Raji (cell line): ENCODE data around the gene ARHGEF7.

Source experiments
- POLR2A ChIP-seq: IDR thresholded peaks from 2 replicates; pipeline ENCODE4 v1.6.1; 2011; ENCODE audit warnings: low read depth, low read length, control low read depth; ENCODE audit not compliant: insufficient read depth

The ARHGEF7 gene

DNA sequence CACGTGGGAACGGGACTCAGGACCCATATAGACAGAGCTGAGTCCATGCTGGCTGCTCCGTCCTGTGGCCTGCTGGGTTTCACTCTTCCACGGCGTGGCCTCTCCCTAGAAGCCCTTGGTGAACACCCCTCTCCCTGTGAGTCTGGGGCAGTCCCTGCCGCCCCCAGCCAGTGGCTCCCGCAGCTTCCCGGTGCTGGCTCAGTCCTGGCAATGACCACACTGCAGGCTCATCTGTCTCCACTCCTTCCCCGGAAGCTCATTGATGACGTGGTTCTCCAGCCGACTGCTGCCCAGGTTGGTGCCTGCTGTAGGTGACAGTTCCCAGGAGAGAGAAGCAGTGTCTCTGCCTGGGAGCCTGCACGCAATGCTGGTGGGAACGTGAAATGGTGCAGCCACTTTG lies 203.3 kb downstream of the ARHGEF7 start:
- no peak for TF ChIP-seq POLR2A

DNA sequence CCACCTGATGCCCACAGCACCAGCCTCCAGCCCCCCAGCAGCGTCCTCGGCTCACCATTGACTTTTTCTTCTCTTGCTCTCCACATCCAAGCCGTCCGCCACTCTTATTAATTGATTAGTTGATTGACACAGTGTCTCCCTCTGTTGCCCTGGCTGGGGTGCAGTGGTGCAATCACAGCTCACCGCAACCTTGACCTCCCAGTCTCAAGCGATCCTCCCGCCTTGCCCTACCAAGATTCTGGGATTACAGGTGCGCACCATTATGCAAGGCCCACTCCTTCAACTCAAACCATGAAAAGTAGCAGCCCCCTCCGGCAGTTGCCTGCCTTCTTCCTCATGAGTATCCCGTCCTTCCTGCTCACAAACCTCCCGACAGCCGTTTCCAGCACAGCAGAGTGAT lies 204.4 kb downstream of the ARHGEF7 start:
- no peak for TF ChIP-seq POLR2A

DNA sequence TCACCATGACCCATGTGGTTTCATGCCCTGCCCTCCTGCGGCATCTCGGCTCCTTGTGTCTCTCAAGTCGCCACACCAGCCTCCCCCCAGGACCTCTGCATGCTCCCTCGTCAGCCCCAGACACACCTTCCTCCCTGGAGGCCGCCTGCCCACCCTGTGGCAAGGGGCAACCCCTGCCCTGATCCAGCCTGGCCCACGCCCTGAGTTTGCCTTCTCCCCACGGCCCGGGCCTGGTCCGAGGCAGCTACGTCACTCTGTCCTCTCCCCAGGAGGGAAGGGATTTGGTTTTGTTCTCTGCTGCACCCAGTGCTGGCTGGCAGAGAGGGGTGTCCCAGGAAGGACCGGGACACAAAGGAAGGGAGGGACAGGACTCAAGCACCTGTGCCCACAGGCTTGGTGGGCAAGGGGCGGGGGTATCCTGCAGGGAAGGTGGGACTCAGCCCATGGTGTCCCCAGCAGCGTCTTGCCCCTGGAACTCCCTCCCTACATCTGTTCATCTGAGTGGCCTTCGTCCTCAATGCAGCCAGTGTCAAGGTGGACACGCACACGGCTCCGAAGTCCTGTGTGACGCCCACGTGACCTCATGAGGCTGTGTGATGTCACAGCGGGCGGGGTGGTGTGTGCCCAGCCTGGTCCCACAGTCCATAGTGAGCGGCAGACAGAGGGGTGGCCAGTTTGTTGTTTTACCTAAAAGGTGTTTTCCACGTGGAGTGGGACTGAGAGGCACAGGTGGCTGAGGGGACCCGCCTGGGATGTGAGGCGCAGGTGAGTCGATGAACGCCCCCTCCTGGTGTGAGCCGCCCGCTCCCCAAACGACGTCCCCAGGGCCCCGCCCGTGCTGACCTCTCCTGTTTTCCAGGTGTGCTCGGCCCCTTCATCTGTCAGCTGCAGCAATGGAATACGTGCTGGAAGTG lies 205.1 kb downstream of the ARHGEF7 start, which contains the start of gene TEX29:
TSS of gene TEX29 (plus strand) at position 645 of the 914 bp plus-strand sequence. CDS start at position 894, 249 bp downstream.
- no peak for TF ChIP-seq POLR2A

DNA sequence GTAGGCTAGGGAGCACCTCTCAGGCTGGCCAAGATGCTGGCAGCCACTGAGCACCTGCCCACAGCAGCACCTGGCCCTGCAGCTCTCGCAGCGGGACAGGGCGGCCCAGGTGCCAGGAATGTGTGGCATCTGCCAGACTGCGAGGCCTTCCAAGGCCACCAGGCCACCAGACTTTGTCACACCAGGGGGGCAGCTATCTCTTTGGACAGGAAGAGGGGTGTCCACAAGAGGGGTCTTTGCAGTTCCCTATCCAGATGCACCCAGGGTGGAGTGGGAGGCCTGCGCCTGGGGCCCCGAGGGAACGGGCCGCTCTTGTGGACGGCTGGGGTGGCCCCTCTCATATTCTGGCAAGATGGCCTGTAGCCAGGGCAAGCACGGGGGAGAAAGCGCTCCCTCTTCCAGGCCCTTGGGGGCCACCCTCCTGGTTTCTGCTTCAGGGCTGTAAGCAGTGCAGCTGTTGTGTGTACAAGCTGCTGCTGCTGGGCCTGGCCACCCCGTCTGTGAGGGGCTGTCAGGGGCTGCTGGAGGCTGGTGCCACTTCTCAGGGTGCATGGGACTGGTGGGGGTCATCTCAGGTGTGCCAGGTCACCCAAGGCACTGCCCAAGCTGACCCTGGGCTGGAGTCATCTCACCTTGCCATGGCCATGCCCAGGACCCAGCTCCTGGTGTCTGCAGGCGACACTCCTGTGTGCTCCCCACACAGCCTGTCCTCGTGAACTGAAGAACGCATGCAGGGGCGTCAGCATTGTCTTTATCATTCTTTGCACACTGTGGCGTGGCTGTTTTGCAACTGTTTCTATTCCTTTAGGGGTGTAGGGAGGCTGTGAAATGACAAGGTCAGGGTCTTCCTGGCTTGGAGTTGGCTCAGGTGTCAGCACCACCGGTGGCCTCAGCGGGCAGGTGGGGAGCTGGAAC lies 207.1 kb downstream of the ARHGEF7 start:
- no peak for TF ChIP-seq POLR2A

DNA sequence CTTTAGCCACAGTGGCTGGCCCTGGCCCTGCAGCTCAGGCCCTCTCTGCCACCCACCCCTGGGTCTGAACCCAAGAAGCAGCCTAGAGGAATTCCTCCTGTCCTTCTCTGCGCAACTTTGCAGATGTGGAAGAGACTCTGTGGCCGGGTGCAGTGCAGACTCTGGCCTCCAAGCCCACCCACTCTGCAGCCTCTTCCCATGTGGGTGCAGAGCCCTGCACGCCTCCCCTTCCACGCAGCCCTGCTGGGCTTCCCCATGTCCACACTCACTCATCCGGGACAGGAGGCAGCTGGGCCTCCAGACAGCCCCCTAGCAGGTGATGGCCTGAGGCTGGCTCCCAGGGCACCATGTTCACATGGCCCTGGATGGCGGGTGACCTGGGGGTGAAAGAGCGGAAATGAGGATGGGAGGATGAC lies 207.8 kb downstream of the ARHGEF7 start:
- TF ChIP-seq POLR2A = no peak

DNA sequence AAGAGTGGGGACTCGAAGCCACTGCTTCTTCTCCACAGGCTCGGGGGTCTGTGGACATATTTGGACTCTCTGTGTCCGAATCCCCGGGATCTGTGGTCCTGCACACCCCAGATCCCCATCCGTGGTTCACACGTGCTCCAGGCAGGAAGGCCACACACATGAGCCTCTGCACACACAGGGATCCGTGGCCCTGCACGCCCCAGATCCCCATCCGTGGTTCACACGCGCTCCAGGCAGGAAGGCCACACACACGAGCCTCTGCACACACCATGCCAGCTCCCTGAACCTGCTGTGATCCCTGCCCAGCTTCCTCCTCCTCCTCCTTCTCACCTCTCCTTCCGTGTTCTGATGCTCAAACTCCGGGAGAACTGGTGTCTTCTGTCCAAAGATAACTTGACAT lies 208.4 kb downstream of the ARHGEF7 start:
- TF ChIP-seq POLR2A = no peak

DNA sequence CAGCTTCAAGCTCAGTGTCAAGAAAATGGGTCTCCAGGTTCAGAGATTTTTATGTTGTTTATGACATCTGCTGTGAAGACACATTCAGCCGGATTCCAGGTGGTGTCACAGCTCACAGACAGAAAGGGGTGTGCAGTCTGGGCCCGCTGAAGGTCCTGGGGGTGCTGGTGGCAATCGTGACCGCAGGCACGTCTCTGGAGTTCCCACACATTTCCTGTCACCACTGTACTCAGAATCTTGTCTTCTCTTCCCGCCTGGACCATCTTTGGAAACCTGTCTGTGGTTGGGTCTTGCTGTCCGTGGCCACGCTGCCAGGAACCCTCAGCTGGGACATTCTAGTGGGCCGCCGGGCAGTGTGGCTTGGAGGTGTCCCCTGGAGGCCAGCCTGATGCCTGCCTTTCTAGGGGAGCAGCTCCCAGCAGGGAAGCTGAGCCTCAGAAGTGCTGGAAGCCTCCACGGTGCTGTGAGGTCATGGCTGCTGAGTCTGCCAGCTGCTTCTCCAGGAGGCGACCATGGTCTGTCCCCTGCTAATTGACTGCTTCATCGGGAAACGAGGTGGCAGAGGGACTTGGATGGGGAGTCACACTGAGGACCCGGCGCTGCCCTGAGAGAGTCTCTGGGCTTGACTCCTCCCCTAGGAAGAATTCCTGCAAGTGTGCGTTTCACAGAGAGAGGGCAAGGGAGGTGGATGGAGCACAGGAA lies 209.0 kb downstream of the ARHGEF7 start:
- TF ChIP-seq POLR2A = no peak

DNA sequence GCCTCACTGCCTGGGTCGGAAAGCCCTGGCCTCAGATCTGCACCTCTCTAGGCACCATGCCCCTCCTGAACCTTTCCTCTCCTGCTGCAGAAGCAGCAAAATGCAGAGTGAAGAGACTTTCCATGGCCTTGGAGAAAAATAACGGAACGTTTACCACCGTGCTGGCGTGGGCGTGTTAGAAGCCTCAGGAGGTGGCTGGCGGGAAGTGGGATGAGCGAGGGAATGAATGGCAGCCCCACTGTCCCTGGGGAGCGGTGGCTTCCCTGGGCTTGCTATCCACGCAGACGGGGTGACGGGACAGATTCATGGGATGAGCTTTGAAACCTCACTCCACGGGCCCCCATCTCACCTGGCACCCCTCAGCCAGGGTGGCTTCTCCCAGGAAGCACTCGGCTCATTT lies 209.6 kb downstream of the ARHGEF7 start:
- TF ChIP-seq POLR2A = no peak

DNA sequence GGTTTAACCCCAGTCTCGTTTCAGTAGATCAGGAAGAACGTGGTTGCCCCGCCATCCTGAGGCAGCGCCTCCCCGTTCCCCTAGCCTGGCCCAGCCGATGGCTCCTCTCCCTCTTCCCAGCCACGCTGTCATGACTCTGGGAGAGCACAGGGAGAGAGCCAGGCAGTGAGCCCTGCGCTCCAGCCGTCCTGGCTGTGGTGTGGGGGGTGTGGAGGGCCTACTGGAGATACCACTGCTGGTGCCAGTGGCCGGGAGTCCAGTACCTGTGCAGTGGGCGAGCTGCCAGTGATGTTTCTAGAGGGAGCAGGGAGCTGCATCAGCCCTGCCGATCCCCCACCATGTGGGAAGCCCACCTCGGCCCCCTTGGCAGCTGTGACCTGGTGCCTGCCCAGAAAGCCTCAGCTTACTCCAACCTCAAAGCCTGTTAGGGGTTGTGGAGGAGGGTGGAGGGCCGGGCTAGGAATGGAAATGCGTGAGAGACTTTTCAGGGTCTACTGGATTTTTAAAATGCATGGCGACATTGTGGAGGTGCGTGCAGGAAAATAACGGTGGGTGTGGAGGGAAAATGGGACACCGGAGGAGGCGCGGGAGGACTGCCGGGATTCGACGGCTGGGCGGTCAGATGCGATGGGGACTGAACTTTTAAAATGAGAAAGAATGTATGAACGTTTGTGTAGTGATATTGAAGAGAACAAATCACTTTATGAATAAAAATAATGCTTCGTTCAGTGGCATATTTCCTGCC lies 210.2 kb downstream of the ARHGEF7 start:
- no peak for TF ChIP-seq POLR2A

DNA sequence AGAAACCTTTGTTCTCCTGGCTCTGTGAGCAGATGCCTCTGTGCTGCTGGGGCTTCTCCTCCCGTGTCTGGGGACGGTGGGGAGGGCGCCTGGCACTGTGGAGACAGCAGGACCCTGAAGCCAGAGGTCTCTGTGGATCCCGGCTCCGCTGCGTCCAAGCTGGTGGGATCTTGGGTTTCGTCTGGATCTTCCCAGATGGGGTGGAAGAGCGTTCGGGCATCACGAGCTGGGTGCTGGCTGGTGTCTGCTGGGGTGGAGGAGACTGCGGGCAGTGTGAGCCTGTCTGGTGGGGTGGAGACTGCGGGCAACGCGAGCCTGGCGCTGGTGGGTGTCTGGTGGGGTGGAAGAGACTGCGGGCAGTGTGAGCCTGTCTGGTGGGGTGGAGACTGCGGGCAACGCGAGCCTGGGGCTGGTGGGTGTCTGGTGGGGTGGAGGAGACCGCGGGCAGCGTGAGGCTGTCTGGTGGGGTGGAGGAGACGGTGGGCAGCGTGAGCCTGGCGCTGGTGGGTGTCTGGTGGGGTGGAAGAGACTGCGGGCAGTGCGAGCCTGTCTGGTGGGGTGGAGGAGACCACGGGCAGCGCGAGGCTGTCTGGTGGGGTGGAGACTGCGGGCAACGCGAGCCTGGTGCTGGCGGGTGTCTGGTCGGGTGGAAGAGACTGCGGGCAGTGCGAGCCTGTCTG lies 211.0 kb downstream of the ARHGEF7 start:
- TF ChIP-seq POLR2A = no peak

DNA sequence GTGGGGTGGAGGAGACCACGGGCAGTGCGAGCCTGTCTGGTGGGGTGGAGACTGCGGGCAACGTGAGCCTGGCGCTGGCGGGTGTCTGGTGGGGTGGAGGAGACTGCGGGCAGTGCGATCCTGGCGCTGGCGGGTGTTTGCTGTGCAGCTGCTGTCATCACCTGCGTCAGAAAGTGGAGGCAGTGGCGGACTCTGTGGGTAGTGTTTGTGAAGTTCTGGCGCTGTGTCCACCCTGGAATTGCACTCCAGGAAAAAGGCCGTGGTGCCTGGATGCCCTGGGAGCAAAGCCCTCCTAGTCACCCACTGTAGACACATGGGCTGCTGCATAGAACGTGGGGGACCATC lies 211.5 kb downstream of the ARHGEF7 start:
- TF ChIP-seq POLR2A = no peak

DNA sequence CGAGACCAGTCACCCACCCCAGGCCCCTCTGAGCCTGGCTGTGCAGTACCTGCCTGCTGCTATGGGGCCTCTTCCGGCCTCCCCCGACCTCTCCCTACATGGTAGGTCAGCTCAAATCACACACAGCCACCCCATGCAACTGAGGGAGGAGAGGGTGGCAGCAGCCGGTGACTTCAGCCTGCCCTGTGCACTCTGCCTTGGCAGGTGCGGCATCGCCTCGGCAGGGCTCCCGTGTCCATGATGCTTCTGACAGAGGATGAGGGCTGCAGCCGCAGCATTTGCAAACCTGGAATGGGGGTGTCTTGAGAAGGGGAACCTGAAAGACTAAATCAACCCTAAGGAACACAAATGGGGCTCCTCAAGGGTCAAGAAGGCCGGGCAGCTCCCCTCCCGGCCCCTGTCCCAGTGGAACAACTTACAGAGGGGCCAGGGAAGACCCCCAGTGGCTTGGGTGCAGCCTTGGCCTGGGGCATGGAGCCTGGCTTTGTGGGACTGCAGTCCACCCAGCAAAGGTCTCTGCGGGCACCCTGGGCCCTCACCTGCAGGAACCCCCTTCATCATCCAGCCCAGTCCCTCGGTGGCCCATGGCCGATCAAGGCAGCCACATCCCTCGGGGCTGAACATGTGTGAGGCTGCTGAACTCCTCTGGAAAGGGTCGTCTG lies 212.0 kb downstream of the ARHGEF7 start:
- TF ChIP-seq POLR2A = no peak
